Caco-2 (cell line): ENCODE measurements around the gene NTMT1. TPM values are rescaled to one million over a fixed set of nuclear protein-coding genes. Genes with fewer than 3 reads are reported as not detected.
A peak's percentile ranks its signal among the peaks of the same experiment; 100 is the strongest.

ENCODE experiments used
- Bru-seq: library from RNA; stranded (reverse); fragments of 400-500 nt; gene quantifications from one replicate; lab custom pipeline; 2021; lab: Mats Ljungman, UMichigan
- BruChase-seq, 2 experiments: library from RNA; stranded (reverse); fragments of 400-500 nt; gene quantifications; one replicate each; lab custom pipeline; 2021; lab: Mats Ljungman, UMichigan
- BruUV-seq: library from RNA; stranded (reverse); fragments of 400-500 nt; replicated peaks from 2 replicates; lab custom pipeline; 2021; lab: Mats Ljungman, UMichigan
- CTCF ChIA-PET: fragments of 300-600 bp; sonication (Branson Sonifier 250); formaldehyde crosslinking; loops from one replicate; lab custom pipeline; 2022; ENCODE audit warnings: antibody characterized with exemption; lab: Charles Lee
- POLR2A ChIA-PET: fragments of 300-600 bp; sonication (Branson Sonifier 250); formaldehyde crosslinking; loops from one replicate; lab custom pipeline; 2022; ENCODE audit warnings: antibody characterized with exemption; lab: Charles Lee
- DNase-seq, 2 experiments: peaks; one replicate each; pipeline versions ENCODE4 v3.0.0 to v3.0.0-alpha.2; 2020 to 2022
- H3K27me3 ChIP-seq: replicated peaks from 2 replicates; pipeline ENCODE4 v1.6.0; 2011; ENCODE audit warnings: low read length; ENCODE audit not compliant: control insufficient read depth, insufficient read depth
- H3K36me3 ChIP-seq: 2 replicates; pipeline ENCODE4 v1.5.1; 2011; ENCODE audit warnings: low read length; ENCODE audit not compliant: control insufficient read depth, insufficient read depth
- H3K4me1 ChIP-seq: fragments of 250-450 bp; sonication (Bioruptor Pico); 2 replicates; pipeline ENCODE4 v1.5.1; 2020; ENCODE audit warnings: mild to moderate bottlenecking
- H3K4me3 ChIP-seq: 2 replicates; pipeline ENCODE4 v1.5.1; 2011; ENCODE audit warnings: low read depth, mild to moderate bottlenecking, control low read depth, low read length
- H3K9me3 ChIP-seq: fragments of 250-450 bp; sonication (Bioruptor Pico); 2 replicates; pipeline ENCODE4 v1.5.1; 2020; ENCODE audit warnings: mild to moderate bottlenecking, moderate library complexity
- H3K27ac Mint-ChIP-seq: one replicate; pipeline ENCODE4 v1.8.0; 2022; ENCODE audit warnings: mixed read lengths; ENCODE audit not compliant: unreplicated experiment
- H3K27me3 Mint-ChIP-seq: one replicate; pipeline ENCODE4 v1.8.0; 2022; ENCODE audit warnings: mixed read lengths; ENCODE audit not compliant: insufficient read depth, unreplicated experiment
- H3K36me3 Mint-ChIP-seq: one replicate; pipeline ENCODE4 v1.8.0; 2022; ENCODE audit warnings: mild to moderate bottlenecking, mixed read lengths; ENCODE audit not compliant: insufficient read depth, unreplicated experiment
- H3K4me1 Mint-ChIP-seq: one replicate; pipeline ENCODE4 v1.8.0; 2022; ENCODE audit warnings: low read depth, mixed read lengths; ENCODE audit not compliant: unreplicated experiment
- H3K4me3 Mint-ChIP-seq: one replicate; pipeline ENCODE4 v1.8.0; 2022; ENCODE audit warnings: mild to moderate bottlenecking, moderate library complexity, mixed read lengths; ENCODE audit not compliant: unreplicated experiment
- H3K9me3 Mint-ChIP-seq: one replicate; pipeline ENCODE4 v1.8.0; 2022; ENCODE audit warnings: mixed read lengths; ENCODE audit not compliant: unreplicated experiment
- CTCF ChIP-seq, 2 experiments: fragments of 200-600 bp in 1 of 2; IDR thresholded peaks; 1 replicate in 1 of 2; 2 replicates in 1 of 2; pipeline versions ENCODE4 v1.5.1 to v1.8.0; 2011 to 2022; ENCODE audit warnings: antibody characterized with exemption in 1 of 2, control low read depth in 1 of 2, inconsistent platforms in 1 of 2, low read depth in 1 of 2, low read length in 1 of 2, mild to moderate bottlenecking in 1 of 2, moderate library complexity in 1 of 2; ENCODE audit not compliant: insufficient read depth in 1 of 2, severe bottlenecking in 1 of 2, unreplicated experiment in 1 of 2
- intact Hi-C: fragments of 100-400 bp; cut with micrococcal nuclease; formaldehyde crosslinking; loops from one replicate; pipeline ENCODE4 v1.10.0; 2022; ENCODE audit not compliant: unreplicated experiment
- long read RNA-seq: library from polyadenylated mRNA; stranded (forward); transcript quantifications from one replicate; pipeline ENCODE4 v2.0.0, GENCODE V29; 2022
- total RNA-seq: library from RNA; stranded (reverse); gene quantifications from 2 replicates; pipeline ENCODE4 v1.2.3, GENCODE V29; 2022

NTMT1 gene
- 44.1 and 51.6 TPM in 2 replicates for total RNA-seq
- Bru-seq, nascent RNA = percentile 62 among the genes with signal in this experiment
- BruChase-seq, experiment 1, labeled RNA remaining after a 2-hour chase = percentile 58 among the genes with signal in this experiment
- BruChase-seq, experiment 2, labeled RNA remaining after a 6-hour chase = percentile 60 among the genes with signal in this experiment
- long read RNA-seq, transcript NTMT1-202 (4 exons, 741 nt) = minor isoform, 10 of 108 reads
- long read RNA-seq, transcript NTMT1-207 (3 exons, 1,072 nt) = minor isoform, 9 of 108 reads
- long read RNA-seq, transcript NTMT1-206 (4 exons, 576 nt) = minor isoform, 13 of 108 reads
- long read RNA-seq, transcript NTMT1-203 (4 exons, 1,315 nt) = major isoform, 60 of 108 reads
- long read RNA-seq, partial matches to known transcripts = 3 of 108 reads
- long read RNA-seq, other reads (novel, unspliced or antisense) = 10 of 108 reads

- TF ChIP-seq CTCF (IDR thresholded peaks at IDR 0.05; ENCODE audit: insufficient read depth in 1 of 2, low read depth in 1 of 2, low read length in 1 of 2, severe bottlenecking in 1 of 2, unreplicated experiment in 1 of 2) = no peak
- ChIA-PET CTCF (interaction anchor here (0.6 to 3.1 kb wide), 13 partner anchors 12 to 808 kb away, joined by 3 to 27 read pairs (median 4); partner anchors contain the start of gene ENDOG), POLR2A (interaction anchor here (0.5 to 2.0 kb wide), 10 partner anchors 9 to 511 kb away, joined by 3 to 17 read pairs (median 4); partner anchors contain the start of gene IER5L)
- DNase-seq = peak; percentile 81 to 89
- Mint-ChIP-seq H3K36me3 (peaks cover 31% of the 10 kb centered on the region), H3K9me3 (no peaks in the 10 kb centered on the region), H3K27ac (peak within 1 kb of the TSS; percentile 81), H3K27me3 (no peaks in the 10 kb centered on the region), H3K4me1 (peaks cover 2% of the 10 kb centered on the region), H3K4me3 (peak within 1 kb of the TSS; percentile 90)
- Histone ChIP-seq H3K4me1 (peaks cover 11% of the 10 kb centered on the region), H3K4me3 (peak within 1 kb of the TSS; percentile 56), H3K9me3 (no peaks in the 10 kb centered on the region), H3K36me3 (peaks cover 2% of the 10 kb centered on the region), H3K27me3 (no peaks in the 10 kb centered on the region)
- intact Hi-C loops = no loop called here
- BruUV-seq = TSS peak; percentile 42
Measured at GRCh38 chr9:129626079-129626624, at the start of gene NTMT1. Gene NTMT1, plus strand, starts transcription at chr9:129626163. Its CDS starts 6,541 bp downstream, at chr9:129632704.

GRCh38 chr9:129576546-129577543 lies 49.1 kb upstream of the NTMT1 start:
- Mint-ChIP-seq H3K9me3 (peaks cover 21% of the 10 kb centered on the region), H3K27me3 (no peaks in the 10 kb centered on the region), H3K4me3 (no peak overlapping the region), H3K4me1 (peaks cover 9% of the 10 kb centered on the region), H3K27ac (peak overlapping the region; percentile 23), H3K36me3 (peaks cover 6% of the 10 kb centered on the region)
- H3K9me3 ChIP-seq = 0 out of 2 replicates have a peak, but pooled peaks cover 7% of the 10 kb centered on the region
- no peak for TF ChIP-seq CTCF (IDR thresholded peaks at IDR 0.05; ENCODE audit: insufficient read depth in 1 of 2, low read depth in 1 of 2, low read length in 1 of 2, severe bottlenecking in 1 of 2, unreplicated experiment in 1 of 2)
- H3K4me1 ChIP-seq = peaks cover 9% of the 10 kb centered on the region; the same call in 1 of the 2 replicates
- no peaks in the 10 kb centered on the region for H3K36me3 ChIP-seq
- DNase-seq = no peak
- CTCF ChIA-PET = no interaction called here
- H3K27me3 ChIP-seq = no peaks in the 10 kb centered on the region
- no TSS peak for BruUV-seq
- intact Hi-C loops = no loop called here
- POLR2A ChIA-PET = no interaction called here
- H3K4me3 ChIP-seq = no peak overlapping the region
